H9 (cell line): ENCODE measurements around the gene NRP1. TPM values are rescaled to one million over a fixed set of nuclear protein-coding genes. Genes with fewer than 3 reads are reported as not detected.

Experiments
- DNase-seq: peaks from one replicate; pipeline ENCODE4 v3.0.0-alpha.2; 2017
- H2AFZ ChIP-seq: one replicate; pipeline ENCODE4 v1.6.1; 2013; ENCODE audit warnings: mild to moderate bottlenecking, low read length, control low read depth, moderate library complexity
- H2AK5ac ChIP-seq: 2 replicates; pipeline ENCODE4 v1.6.1; 2013; ENCODE audit warnings: low read length, control low read depth, mixed read lengths; ENCODE audit not compliant: insufficient read length
- H2BK120ac ChIP-seq: one replicate; pipeline ENCODE4 v1.6.1; 2013; ENCODE audit warnings: low read depth, mild to moderate bottlenecking, low read length, control low read depth, inconsistent platforms; ENCODE audit not compliant: poor library complexity, severe bottlenecking
- H2BK12ac ChIP-seq: 2 replicates; pipeline ENCODE4 v1.6.1; 2013; ENCODE audit warnings: low read length, control low read depth, mixed read lengths, low read depth; ENCODE audit not compliant: insufficient read length
- H2BK15ac ChIP-seq: 2 replicates; pipeline ENCODE4 v1.6.1; 2013; ENCODE audit warnings: low read depth, low read length, control low read depth
- H2BK20ac ChIP-seq: one replicate; pipeline ENCODE4 v1.6.1; 2013; ENCODE audit warnings: low read depth, mild to moderate bottlenecking, low read length, control low read depth, inconsistent platforms; ENCODE audit not compliant: poor library complexity, severe bottlenecking
- H2BK5ac ChIP-seq: 2 replicates; pipeline ENCODE4 v1.6.1; 2013; ENCODE audit warnings: low read length, control low read depth, mixed read lengths; ENCODE audit not compliant: insufficient read length
- H3K14ac ChIP-seq: 2 replicates; pipeline ENCODE4 v1.6.1; 2013; ENCODE audit warnings: low read length, control low read depth; ENCODE audit not compliant: insufficient read depth
- H3K18ac ChIP-seq: 2 replicates; pipeline ENCODE4 v1.6.1; 2013; ENCODE audit warnings: low read depth, mild to moderate bottlenecking, mixed read lengths, low read length, control low read depth; ENCODE audit not compliant: insufficient read length
- H3K23ac ChIP-seq: 2 replicates; pipeline ENCODE4 v1.6.1; 2013; ENCODE audit warnings: low read length, control low read depth, mixed read lengths, low read depth; ENCODE audit not compliant: insufficient read length
- H3K23me2 ChIP-seq: 2 replicates; pipeline ENCODE4 v1.6.1; 2013; ENCODE audit warnings: low read depth, mild to moderate bottlenecking, mixed read lengths, low read length, control low read depth; ENCODE audit not compliant: insufficient read length, poor library complexity, severe bottlenecking
- H3K27ac ChIP-seq: 2 replicates; pipeline ENCODE4 v1.5.1; 2013; ENCODE audit warnings: low read length, control low read depth, mixed read lengths, low read depth; ENCODE audit not compliant: insufficient read length
- H3K27me3 ChIP-seq: 2 replicates; pipeline ENCODE4 v1.6.1; 2013; ENCODE audit warnings: low read length, control low read depth, inconsistent platforms; ENCODE audit not compliant: insufficient read depth
- H3K4ac ChIP-seq: 2 replicates; pipeline ENCODE4 v1.6.1; 2013; ENCODE audit warnings: low read depth, mild to moderate bottlenecking, control low read depth, inconsistent platforms, low read length, moderate library complexity
- H3K4me1 ChIP-seq: 2 replicates; pipeline ENCODE4 v1.6.1; 2013; ENCODE audit warnings: low read length, control low read depth, inconsistent platforms; ENCODE audit not compliant: insufficient read depth
- H3K4me2 ChIP-seq: 2 replicates; pipeline ENCODE4 v1.6.1; 2013; ENCODE audit warnings: low read length, control low read depth, mixed read lengths; ENCODE audit not compliant: insufficient read length, insufficient read depth
- H3K56ac ChIP-seq: 2 replicates; pipeline ENCODE4 v1.6.1; 2013; ENCODE audit warnings: low read depth, mild to moderate bottlenecking, mixed read lengths, low read length, control low read depth; ENCODE audit not compliant: insufficient read length
- H3K79me1 ChIP-seq: 2 replicates; pipeline ENCODE4 v1.6.1; 2013; ENCODE audit warnings: low read depth, mild to moderate bottlenecking, moderate library complexity, low read length, control low read depth, inconsistent platforms; ENCODE audit not compliant: insufficient read depth, poor library complexity, severe bottlenecking
- H3K79me2 ChIP-seq: 2 replicates; pipeline ENCODE4 v1.6.1; 2013; ENCODE audit warnings: low read length, control low read depth, inconsistent platforms; ENCODE audit not compliant: insufficient read depth
- H3K9ac ChIP-seq: 2 replicates; pipeline ENCODE4 v1.6.1; 2013; ENCODE audit warnings: low read length, control low read depth, mixed read lengths; ENCODE audit not compliant: insufficient read length; ENCODE audit errors: extremely low read depth
- H3K9me3 ChIP-seq: one replicate; pipeline ENCODE4 v1.6.1; 2013; ENCODE audit warnings: low read depth, low read length, inconsistent platforms; ENCODE audit not compliant: control insufficient read depth
- H3T11ph ChIP-seq: one replicate; pipeline ENCODE4 v1.6.1; 2013; ENCODE audit warnings: mild to moderate bottlenecking, low read length, control low read depth, inconsistent platforms
- H4K20me1 ChIP-seq: one replicate; pipeline ENCODE4 v1.6.1; 2013; ENCODE audit not compliant: control insufficient read depth, insufficient read length, insufficient read depth
- H4K5ac ChIP-seq: 2 replicates; pipeline ENCODE4 v1.6.1; 2013; ENCODE audit warnings: low read depth, mild to moderate bottlenecking, mixed read lengths, low read length, control low read depth; ENCODE audit not compliant: insufficient read length
- H4K8ac ChIP-seq: replicated peaks from 2 replicates; pipeline ENCODE4 v1.6.1; 2013; ENCODE audit warnings: low read length, control low read depth, mixed read lengths, low read depth; ENCODE audit not compliant: insufficient read length
- H4K91ac ChIP-seq: 2 replicates; pipeline ENCODE4 v1.6.1; 2013; ENCODE audit warnings: low read depth, mild to moderate bottlenecking, moderate library complexity, mixed read lengths, low read length, control low read depth; ENCODE audit not compliant: insufficient read length
- H3K27ac Mint-ChIP-seq, 3 experiments: 2 replicates in 2 of 3; 3 replicates in 1 of 3; pipeline ENCODE4 v1.8.0; 2020 to 2021; ENCODE audit warnings: mixed read lengths in 3 of 3, mild to moderate bottlenecking in 1 of 3, moderate library complexity in 1 of 3
- H3K27me3 Mint-ChIP-seq: 2 replicates; pipeline ENCODE4 v1.8.0; 2021; ENCODE audit warnings: low read depth, mild to moderate bottlenecking, moderate library complexity, mixed read lengths
- H3K36me3 Mint-ChIP-seq, 3 experiments: 2 replicates in 2 of 3; 3 replicates in 1 of 3; pipeline ENCODE4 v1.8.0; 2020 to 2021; ENCODE audit warnings: low read depth in 3 of 3, mixed read lengths in 3 of 3; ENCODE audit not compliant: insufficient read depth in 1 of 3
- H3K4me1 Mint-ChIP-seq, 2 experiments: 2 replicates each; pipeline ENCODE4 v1.8.0; 2020; ENCODE audit warnings: mixed read lengths in 2 of 2
- H3K4me3 Mint-ChIP-seq, 2 experiments: 2 replicates in 1 of 2; 3 replicates in 1 of 2; pipeline ENCODE4 v1.8.0; 2020 to 2021; ENCODE audit warnings: mild to moderate bottlenecking in 2 of 2, mixed read lengths in 2 of 2, moderate library complexity in 1 of 2
- H3K9me3 Mint-ChIP-seq, 2 experiments: 2 replicates in 1 of 2; 3 replicates in 1 of 2; pipeline ENCODE4 v1.8.0; 2020; ENCODE audit warnings: mild to moderate bottlenecking in 2 of 2, mixed read lengths in 2 of 2, moderate library complexity in 1 of 2
- WGBS: extraction: QIAGEN DNeasy Blood & Tissue Kit; methylation state at CpG from one replicate; pipeline ENCODE4 v1.1.7; 2013; ENCODE audit warnings: missing lambda C conversion rate, low lambda C conversion rate, mixed read lengths; ENCODE audit not compliant: insufficient read length; ENCODE audit errors: extremely low coverage; 5-methylcytosine and 5-hydroxymethylcytosine counted together
- total RNA-seq: library from RNA; stranded (reverse); gene quantifications from 2 replicates; pipeline ENCODE4 v1.2.1, GENCODE V29; 2021
- TF ChIP-seq, protein P1 (sequence below): fragments of 200-600 bp; sonication (generic); conservative IDR thresholded peaks from 3 replicates; pipeline ENCODE4 v1.8.0; 2021; ENCODE audit warnings: antibody characterized with exemption, mild to moderate bottlenecking

Gene NRP1
- total RNA-seq, 1 experiment from 2014 or later, result 4.6 TPM

DNA sequence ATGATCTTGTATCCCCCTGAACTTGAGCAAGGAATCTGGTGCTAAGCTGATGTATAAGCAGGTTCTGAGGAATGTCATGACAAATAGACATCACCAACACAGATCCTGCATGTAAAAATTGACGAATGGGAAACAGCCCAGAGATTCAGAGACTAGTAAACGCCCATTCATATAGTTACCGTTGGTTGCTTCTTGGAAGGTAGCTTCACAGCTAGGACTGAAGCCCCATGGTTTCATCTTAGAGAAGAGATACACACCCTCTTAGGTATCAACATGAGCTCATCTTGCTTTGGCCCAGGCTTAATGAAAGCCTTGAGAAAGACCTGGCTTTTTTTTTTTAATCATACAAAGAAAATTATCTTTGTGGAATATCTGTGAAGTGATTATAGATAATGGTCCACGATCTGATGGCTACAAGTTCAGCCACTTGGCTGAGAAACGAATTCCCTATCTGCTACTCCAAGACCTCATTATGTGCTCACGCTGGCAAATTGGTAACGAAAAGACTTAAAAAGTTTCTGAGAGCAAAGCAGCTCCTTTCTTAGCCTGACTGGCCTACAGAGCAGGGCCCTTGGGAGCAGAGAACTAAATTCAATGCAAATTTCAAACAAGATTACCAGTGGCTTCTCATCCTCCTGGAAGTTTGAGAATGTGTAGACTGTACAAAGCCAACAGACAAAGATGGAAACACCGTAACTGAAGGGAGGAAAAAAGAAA is 181.1 kb downstream of the NRP1 start:
- Histone ChIP-seq H3K23ac (no peak overlapping the region), H3K27ac (no peak overlapping the region), H4K91ac (no peak overlapping the region), H3K4me2 (no peak overlapping the region), H4K8ac (no peak overlapping the region), H2AFZ (no peak overlapping the region), H2BK12ac (no peak overlapping the region), H3K23me2 (no peaks in the 10 kb centered on the region), H3K56ac (no peak overlapping the region), H4K20me1 (no peaks in the 10 kb centered on the region), H3K27me3 (no peaks in the 10 kb centered on the region), H2BK120ac (no peak overlapping the region), H3K79me2 (no peaks in the 10 kb centered on the region), H3K9ac (no peak overlapping the region), H3K9me3 (no peaks in the 10 kb centered on the region), H3K4me1 (no peaks in the 10 kb centered on the region), H3K79me1 (no peaks in the 10 kb centered on the region), H3K4ac (no peak overlapping the region), H3T11ph (no peak overlapping the region), H3K14ac (no peak overlapping the region), H2AK5ac (no peak overlapping the region), H2BK20ac (no peak overlapping the region), H3K18ac (no peak overlapping the region), H4K5ac (no peak overlapping the region), H2BK15ac (no peak overlapping the region), H2BK5ac (no peak overlapping the region)
- Mint-ChIP-seq H3K36me3 (peaks cover 0 to 4% (median 0%) of the 10 kb centered on the region in 3 experiments; a peak in 2 of 7 replicates), H3K4me1 (peaks cover 7 to 10% of the 10 kb centered on the region in 2 experiments), H3K27ac (no peak overlapping the region), H3K9me3 (peaks cover 0 to 3% of the 10 kb centered on the region in 2 experiments; a peak in 1 of 5 replicates), H3K4me3 (no peak overlapping the region), H3K27me3 (no peaks in the 10 kb centered on the region; the same call in 1 of the 2 replicates)
- TF ChIP-seq, protein P1, sequence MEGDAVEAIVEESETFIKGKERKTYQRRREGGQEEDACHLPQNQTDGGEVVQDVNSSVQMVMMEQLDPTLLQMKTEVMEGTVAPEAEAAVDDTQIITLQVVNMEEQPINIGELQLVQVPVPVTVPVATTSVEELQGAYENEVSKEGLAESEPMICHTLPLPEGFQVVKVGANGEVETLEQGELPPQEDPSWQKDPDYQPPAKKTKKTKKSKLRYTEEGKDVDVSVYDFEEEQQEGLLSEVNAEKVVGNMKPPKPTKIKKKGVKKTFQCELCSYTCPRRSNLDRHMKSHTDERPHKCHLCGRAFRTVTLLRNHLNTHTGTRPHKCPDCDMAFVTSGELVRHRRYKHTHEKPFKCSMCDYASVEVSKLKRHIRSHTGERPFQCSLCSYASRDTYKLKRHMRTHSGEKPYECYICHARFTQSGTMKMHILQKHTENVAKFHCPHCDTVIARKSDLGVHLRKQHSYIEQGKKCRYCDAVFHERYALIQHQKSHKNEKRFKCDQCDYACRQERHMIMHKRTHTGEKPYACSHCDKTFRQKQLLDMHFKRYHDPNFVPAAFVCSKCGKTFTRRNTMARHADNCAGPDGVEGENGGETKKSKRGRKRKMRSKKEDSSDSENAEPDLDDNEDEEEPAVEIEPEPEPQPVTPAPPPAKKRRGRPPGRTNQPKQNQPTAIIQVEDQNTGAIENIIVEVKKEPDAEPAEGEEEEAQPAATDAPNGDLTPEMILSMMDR, result no peak
- DNase-seq, result no peak
- no CpG with 5 or more reads among the region's 8 CpGs for WGBS
